CD4-positive, alpha-beta T cell treated with Interleukin-4 for 4 hours (primary cell): Measurements from ENCODE around the gene MISP.
"Not testable (repeated sequence)": the region's sequence is repeated elsewhere in the genome, so short reads cannot be mapped to it uniquely, and the experiment has no call there.

ENCODE experiments used
- DNase-seq: peaks from one replicate; pipeline ENCODE4 v3.0.0-alpha.2; 2020

The MISP gene

GRCh38 chr19:750640-751423 lies at the start of gene MISP:
Gene MISP, plus strand, starts transcription at chr19:751112. Its CDS starts 5,835 bp downstream, at chr19:756947.
- DNase-seq = no peak

DNA sequence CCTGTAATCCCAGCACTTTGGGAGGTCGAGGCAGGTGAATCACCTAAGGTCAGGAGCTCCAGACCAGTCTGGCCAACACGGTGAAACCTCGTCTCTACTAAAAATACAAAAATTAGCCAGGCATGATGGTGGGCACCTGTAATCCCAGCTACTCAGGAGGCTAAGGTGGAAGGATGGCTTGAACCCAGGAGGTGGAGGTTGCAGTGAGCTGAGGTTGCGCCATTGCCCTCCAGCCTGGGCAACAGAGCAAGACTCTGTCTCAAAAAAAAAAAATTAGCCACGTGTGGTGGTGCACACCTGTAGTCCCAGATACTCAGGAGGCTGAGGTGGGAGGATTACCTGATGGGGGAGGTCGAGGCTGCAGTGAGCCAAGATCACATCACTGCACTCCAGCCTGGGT lies 48.1 kb upstream of the MISP start:
- DNase-seq = not testable (repeated sequence)

DNA sequence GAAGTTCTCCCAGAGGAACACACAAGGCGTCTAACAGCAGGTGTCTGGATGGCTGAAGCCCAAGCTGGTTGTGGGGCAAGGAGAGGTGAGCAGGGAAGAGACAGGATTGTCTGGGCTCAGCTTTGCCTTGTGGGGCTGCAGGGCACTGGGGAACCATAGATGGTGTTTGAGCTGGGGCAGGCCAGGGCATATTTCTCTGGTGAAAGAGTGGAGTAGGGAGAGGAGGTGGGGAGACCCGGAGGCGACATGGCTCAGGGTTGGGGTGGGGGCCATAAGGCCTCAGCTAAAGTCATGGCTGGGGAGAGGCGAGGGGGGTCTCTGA lies 47.6 kb upstream of the MISP start:
- no peak for DNase-seq

- DNase-seq = peak; percentile 19
These were observed 47.1 kb upstream of the MISP start for GRCh38 chr19:703651-704446.

- DNase-seq = no peak
These were observed 46.5 kb upstream of the MISP start for GRCh38 chr19:704447-704741.

DNA sequence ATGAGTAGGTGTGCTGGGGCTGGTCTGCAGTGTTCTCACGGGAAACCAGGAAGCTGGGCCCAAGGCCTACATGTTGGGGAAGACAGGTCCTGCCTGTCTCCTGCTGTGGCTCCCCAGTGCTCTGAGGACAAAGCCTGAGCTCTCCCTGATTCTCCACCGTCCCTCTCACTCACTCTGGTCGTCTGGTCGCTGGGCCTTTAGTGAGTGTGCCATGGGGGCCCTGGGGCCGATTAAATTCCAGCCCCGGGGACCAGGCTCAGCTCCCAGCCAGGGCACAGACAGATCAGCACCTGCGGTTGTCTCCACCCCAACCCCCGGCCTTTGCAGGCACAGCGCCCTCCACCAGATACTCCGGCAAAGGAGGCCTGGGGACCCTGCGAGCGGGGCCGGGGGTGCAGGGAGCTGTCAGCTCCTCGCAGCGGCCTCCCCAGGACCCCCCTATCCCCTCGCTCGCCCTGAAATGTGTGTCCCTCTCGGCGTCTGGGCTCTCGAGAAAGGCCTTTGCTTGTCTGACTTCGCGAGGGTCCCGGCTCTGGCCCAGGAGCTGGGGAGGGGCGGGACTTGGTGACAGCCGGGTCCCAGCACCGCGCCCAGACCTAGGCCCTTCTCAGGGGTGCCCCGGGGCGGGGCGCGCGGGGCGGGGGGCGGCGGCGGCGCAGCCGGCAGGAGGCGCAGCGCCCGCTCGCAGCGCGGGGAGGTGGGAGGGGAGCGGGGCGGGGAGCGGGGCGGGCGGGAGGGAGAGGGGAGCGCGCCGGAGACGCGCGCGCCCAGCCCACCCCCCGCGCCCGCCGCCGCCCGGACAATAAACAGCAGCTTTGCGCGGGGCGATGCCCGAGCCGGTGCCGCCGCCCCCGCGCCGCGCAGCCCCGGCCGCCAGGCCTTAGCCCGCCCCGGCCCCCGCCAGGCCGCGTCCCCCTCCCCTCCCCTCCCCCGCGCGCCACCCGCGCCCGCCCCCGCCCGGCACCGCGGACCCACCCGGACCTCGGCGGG lies 42.5 kb upstream of the MISP start, which contains the start of gene PALM:
TSS of gene PALM (plus strand) at position 782 of the 990 bp plus-strand sequence. CDS start 212 bp downstream, outside the sequence.
- no peak for DNase-seq

GRCh38 chr19:709196-709964 lies 41.5 kb upstream of the MISP start:
- DNase-seq = no peak

- DNase-seq = no peak
These were observed 40.8 kb upstream of the MISP start for GRCh38 chr19:709965-710571.

DNA sequence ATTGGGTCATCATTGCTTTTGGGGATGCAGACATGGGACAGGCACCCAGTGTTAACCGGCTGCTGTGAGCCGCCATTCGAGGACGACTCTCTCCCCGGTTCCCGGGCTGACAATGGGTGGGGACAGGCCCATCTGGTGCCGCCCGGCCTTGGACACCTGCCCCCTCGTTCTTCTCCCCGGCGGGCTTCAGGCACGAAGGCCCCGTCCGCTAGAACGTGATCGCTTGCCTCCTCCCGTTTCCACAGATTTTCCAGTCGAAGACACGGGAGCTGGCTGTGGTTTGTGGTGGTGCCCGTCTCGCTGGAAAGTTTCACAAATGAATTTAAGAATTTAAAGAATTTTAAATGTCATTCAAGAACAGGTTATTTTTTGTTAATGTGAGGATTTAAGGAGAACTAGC lies 40.1 kb upstream of the MISP start:
- DNase-seq = no peak

DNA sequence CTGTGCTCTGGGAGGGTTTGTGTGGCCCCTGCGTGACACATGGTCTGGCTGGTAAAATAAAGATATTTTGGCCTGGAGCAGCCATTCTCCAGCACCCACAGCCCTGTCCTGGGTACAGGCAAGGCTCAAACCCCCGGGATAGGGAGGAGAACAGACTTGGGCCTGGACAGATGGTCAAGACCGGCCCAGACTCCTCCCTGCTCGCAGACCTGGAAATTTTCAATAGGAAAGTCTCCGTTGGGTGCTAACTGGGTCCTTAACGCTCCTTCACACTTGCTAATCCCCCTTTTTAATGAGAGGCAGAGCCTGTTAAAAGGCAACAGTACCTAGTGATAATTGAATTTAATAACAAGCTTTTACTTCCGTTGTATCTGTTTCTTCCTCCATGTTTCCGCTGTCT lies 39.7 kb upstream of the MISP start:
- no peak for DNase-seq

- no peak for DNase-seq
These were observed 35.6 kb upstream of the MISP start for GRCh38 chr19:715347-715746.

- no peak for DNase-seq
These were observed 32.5 kb upstream of the MISP start for GRCh38 chr19:718251-718951.

DNA sequence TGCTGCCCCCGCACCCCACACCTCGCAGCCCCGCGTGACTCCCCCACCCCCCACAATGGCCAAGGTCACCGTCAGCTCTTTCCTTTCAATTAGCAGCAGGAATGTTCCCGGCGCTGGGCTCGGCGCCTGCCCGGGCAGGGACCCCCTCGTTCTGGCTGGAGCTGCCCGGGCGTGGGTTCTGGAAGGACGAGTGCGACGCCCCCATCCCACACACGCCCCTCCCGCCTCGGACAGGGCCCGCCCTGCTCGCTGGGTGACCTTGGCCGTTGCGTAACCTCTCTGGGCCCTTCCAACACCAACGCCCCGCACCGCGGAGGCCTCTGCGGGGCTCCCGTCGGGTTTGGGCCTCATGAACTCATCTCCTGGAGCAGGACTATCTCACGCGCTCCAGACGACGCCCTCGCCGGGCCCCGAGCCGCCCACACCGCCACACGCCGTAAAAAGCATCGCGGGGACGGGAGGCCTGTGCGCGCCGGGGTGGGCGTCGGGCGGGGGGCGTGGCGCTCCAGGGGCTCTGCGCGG lies 31.9 kb upstream of the MISP start:
- no peak for DNase-seq

GRCh38 chr19:719636-720344 lies 31.1 kb upstream of the MISP start:
- DNase-seq = no peak

DNA sequence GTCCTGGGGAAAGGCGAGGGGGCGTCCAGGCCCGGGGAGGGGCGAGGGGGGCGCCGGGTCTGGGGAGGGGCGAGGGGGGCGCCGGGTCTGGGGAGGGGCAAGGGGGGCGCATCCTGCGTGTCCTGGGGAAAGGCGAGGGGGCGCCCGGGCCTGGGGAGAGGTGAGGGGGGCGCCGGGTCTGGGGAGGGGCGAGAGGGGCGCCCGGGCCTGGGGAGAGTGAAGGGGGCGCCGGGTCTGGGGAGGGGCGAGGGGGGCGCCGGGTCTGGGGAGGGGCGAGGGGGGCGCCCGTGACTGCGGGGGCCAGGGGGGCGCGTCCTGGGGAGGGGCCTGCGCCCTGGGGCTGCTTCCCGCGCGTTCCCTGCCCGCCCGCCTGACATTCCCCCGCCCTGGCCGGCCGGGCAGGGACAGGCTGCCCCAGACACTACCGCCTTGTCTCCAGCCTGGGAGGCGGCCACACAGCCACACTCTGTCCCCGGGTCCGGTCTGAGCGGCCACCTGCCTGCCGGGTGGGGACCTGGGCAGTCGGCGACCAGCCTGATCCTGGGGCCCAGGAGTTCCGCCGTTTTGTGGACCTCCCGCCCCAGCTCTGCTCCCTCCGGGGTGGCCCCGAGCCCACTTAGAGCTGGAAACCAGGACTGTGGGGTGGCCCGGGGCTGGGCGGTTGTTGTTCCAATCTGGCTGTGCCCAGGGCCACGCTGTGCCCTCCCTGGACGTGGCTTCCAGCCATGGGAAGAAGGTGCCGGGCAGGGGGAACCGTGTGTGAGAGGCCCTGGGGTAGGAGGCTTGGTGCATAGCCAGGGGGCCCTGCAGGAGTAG lies 30.4 kb upstream of the MISP start:
- DNase-seq = no peak

DNA sequence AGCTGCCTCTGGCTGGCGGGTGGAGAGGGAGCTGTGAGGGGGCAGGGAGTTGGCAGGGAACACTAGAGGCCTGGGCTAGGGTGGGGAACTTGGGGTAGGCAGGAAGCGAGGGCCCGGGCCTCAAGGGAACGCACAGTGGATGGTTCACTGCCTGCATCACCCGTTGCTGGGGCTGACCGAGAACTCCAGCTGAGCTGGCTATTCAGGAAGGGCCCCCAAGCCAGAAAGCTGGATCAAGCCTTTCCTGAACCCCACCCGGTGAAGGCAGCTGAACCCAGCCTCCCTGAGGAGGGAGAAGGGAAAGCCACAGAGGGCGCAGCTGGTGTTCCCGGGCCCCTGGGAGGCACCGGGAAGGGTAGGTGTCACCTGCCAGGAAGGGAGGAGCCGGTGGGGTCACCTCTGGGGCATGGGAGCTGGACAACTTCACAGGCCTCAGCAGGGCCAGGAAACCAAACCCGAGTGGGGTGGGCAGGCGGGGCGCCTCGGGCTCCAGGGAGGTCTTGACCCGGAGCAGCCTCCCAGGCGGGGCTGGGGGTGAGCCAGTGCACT lies 28.3 kb upstream of the MISP start:
- DNase-seq = no peak

DNA sequence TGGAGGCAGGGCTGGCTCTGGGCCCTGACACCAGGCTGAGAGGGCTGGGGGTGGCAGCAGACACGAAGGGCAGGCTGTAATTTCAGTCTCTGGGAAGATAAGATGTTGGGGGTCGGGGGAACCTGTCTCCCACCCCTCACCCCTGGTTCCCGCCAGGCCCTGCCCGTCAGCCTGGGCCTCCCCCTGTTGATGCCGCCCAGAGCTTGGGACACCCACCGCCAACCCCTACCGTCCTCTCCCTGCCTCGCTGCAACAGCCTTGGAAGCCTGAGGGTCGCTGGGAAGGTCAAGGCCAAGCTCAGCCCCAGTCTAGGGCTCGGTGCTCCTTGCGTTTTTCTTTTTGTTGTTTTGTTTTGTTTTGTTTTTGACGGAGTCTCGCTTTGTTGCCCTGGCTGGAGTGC lies 27.7 kb upstream of the MISP start:
- DNase-seq = no peak

- DNase-seq = no peak
These were observed 27.2 kb upstream of the MISP start for GRCh38 chr19:723714-724113.

DNA sequence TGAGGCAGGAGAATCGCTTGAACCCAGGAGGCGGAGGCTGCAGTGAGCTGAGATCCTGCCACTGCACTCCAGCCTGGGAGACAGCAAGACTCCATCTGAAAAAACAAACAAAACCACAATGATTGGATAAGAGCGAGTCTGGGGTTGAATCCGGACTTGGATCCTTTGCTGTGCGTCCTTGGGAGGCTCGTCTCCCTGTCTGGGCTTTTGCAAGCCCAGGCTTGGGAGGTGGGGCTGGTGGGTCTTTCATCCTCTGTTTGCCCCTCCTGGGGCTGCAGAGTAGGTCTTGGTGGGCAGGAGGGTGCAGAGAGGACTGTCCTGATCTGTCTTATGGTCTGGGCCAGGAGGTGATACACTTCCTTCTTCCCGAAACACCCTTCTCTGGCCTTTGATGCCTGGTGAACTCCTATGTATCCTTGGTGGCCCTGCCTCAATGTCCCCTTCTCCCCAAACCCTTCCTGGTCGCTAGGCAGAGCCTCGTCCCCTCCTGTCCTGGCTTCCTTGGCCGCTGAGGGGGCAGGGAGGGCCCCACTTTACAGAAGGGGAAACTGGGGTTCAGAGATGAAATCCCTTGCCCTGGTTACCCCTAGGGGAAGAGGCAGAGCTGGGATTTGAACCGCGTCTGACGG lies 25.3 kb upstream of the MISP start:
- no peak for DNase-seq
